GM12892 (cell line): Measurements from ENCODE around the gene SSRP1.
A peak's percentile ranks its signal among the peaks of the same experiment; 100 is the strongest.
"Not testable (repeated sequence)": the region's sequence is repeated elsewhere in the genome, so short reads cannot be mapped to it uniquely, and the experiment has no call there.

Experiments used
- DNase-seq: peaks from one replicate; pipeline ENCODE4 v3.0.0; 2011; ENCODE audit not compliant: insufficient read length
- FAIRE-seq: peaks from 2 replicates; lab custom pipeline; 2011; peaks lifted over from hg19 to GRCh38; lab: Jason Lieb, UNC
- POLR2A ChIP-seq: IDR thresholded peaks from 2 replicates; pipeline ENCODE4 v1.6.1; 2011; ENCODE audit warnings: low read depth, low read length, control low read depth
- POLR2AphosphoS5 ChIP-seq: IDR thresholded peaks from 2 replicates; pipeline ENCODE4 v1.6.1; 2011; ENCODE audit warnings: low read depth, low read length, control low read depth
- TAF1 ChIP-seq: IDR thresholded peaks from 2 replicates; pipeline ENCODE4 v1.6.1; 2011; ENCODE audit warnings: low read depth, mild to moderate bottlenecking, control low read depth, low read length, borderline replicate concordance

Gene SSRP1

GRCh38 chr11:57287884-57288283 is 47.8 kb downstream of the SSRP1 start:
- DNase-seq (no peak), FAIRE-seq (no peak)
- no peak for TF ChIP-seq POLR2A
- TF ChIP-seq TAF1 = no peak
- no peak for TF ChIP-seq POLR2AphosphoS5

DNA sequence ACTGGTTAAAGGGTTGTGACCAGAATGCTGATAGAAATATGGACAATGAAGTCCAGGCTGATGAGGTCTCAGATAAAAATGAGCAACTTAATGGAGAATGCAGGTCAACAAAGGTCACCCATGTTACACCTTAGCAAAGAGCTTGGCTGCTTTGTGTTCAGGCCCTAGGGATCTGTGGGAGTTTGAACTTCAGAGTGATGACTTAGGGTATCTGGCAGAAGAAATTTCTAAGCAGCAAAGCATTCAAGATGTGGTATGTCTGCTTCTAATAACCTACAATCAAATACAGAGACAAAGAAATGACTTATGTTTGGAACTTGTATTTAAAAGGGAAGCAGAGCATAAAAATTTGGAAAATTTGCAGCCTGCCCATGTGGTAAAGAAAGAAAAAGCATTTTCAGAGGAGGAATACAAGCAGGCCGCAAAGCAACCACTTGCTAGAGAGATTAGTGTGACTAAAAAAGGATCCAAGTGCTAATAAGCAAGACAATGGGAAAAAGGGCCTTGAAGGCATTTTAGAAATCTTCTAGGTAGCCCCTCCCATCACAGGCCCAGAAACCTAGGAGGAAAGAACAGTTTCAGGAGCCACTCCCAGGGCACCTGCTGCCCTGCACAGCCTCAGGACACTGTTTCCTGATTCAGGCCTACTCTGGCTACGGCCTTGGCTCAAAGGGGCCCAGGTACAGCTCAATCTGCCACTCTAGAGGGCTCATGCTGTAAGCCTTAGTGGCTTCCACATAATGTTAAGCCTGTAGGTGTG is 52.3 kb downstream of the SSRP1 start:
- TF ChIP-seq POLR2A (no peak), TAF1 (no peak), POLR2AphosphoS5 (no peak)
- FAIRE-seq = no peak
- DNase-seq = no peak

GRCh38 chr11:57281546-57281945 is 54.1 kb downstream of the SSRP1 start:
- not testable (repeated sequence) for FAIRE-seq, DNase-seq

DNA sequence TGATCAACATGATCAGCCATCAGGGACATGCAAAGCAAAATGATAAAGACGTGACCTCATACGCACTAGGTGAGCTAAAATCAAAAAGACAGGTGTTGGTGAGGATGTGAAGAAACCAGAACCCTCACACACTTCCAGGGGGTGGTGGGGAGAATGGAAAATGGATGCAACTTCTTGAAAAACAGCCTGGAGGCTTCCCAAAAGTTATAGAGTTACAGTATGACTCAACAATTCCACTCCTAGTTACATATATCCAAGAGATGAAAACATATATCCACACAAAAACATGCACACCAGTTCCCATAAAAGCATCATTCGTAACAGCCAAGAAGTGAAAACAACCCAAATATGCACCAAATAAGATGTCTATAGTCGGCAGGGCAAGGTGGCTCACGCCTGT is 56.6 kb downstream of the SSRP1 start:
- TF ChIP-seq POLR2AphosphoS5 = no peak
- TF ChIP-seq TAF1 = no peak
- no peak for TF ChIP-seq POLR2A
- DNase-seq (no peak), FAIRE-seq (no peak)

GRCh38 chr11:57278721-57279095 is 57.0 kb downstream of the SSRP1 start:
- FAIRE-seq (no peak), DNase-seq (no peak)
- no peak for TF ChIP-seq TAF1
- TF ChIP-seq POLR2AphosphoS5 = no peak
- TF ChIP-seq POLR2A = no peak

- FAIRE-seq = peak; percentile 78
Measured at GRCh38 chr11:57277845-57278720, 57.6 kb downstream of the SSRP1 start.

GRCh38 chr11:57276971-57277675 is 58.6 kb downstream of the SSRP1 start:
- DNase-seq = no peak
- FAIRE-seq = no peak
- TF ChIP-seq POLR2AphosphoS5 (no peak), TAF1 (no peak), POLR2A (no peak)

More at GRCh38 chr11:57277845-57278720, 57.6 kb downstream of the SSRP1 start:
- DNase-seq = no peak
- TF ChIP-seq POLR2AphosphoS5 (no peak), POLR2A (no peak), TAF1 (no peak)

DNA sequence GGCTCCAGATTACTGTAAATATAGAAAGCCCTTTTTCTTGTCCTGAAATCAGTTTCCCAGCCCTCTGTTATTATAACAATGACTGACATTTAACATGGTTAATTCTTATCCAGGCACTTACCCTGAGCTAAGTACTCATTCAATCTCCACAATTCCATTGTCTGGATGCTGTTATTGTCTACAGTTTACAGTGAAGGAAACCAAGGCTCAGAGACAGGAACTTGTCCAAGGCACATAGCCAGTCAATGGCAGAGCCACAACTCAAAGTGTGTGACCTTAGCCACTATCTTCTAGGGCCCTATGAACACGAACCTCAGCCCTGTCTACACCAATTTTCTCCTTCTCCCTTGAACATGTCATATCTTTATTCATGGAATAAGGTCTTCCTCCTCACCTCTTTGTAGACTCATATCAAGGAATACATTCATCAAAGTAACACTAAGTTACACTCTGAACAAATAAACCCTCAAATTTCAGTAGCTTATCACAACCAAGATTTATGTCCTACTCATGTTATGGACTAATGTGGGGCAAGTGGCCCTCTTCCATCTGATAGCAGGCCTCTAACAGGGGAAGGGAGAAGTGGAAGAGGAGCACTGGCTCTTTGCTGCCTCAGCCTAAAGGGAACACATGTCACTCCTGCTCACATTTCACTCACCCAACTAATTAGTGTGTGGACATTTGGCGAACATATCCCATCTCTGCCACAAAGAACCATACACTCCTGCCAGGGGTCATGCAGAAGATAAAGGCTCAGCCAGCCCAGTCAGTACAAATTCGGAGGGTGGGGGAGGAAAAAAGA is 59.3 kb downstream of the SSRP1 start:
- TF ChIP-seq POLR2A (no peak), TAF1 (no peak), POLR2AphosphoS5 (no peak)
- FAIRE-seq (no peak), DNase-seq (no peak)
